RKO (cell line): ENCODE measurements around the gene DDO.

Experiments used
- DNase-seq: peaks from one replicate; pipeline ENCODE4 v3.0.0-alpha.2; 2016; ENCODE audit warnings: low spot score

The DDO gene

GRCh38 chr6:110415086-110415916 lies at the start of gene DDO:
DDO (minus strand) TSS chr6:110415575; CDS start chr6:110413462, 2,113 bp downstream.
- DNase-seq: peak; percentile 9

GRCh38 chr6:110462884-110463481 lies 47.6 kb upstream of the DDO start:
- DNase-seq: no peak

GRCh38 chr6:110461376-110461775 lies 46.0 kb upstream of the DDO start:
- DNase-seq: no peak

- DNase-seq: no peak
Measured at GRCh38 chr6:110459137-110459536, 43.8 kb upstream of the DDO start.

- no peak for DNase-seq
Measured at GRCh38 chr6:110458476-110458875, 43.1 kb upstream of the DDO start.

- DNase-seq: peak; percentile 61
Measured at GRCh38 chr6:110457567-110458175, 42.3 kb upstream of the DDO start.

- no peak for DNase-seq
Measured at GRCh38 chr6:110456694-110457093, 41.3 kb upstream of the DDO start.

- DNase-seq: no peak
Measured at GRCh38 chr6:110449541-110449895, 34.1 kb upstream of the DDO start.

GRCh38 chr6:110448846-110449540 lies 33.6 kb upstream of the DDO start:
- no peak for DNase-seq

GRCh38 chr6:110447761-110448160 lies 32.4 kb upstream of the DDO start:
- DNase-seq: no peak

GRCh38 chr6:110446405-110446804 lies 31.0 kb upstream of the DDO start:
- DNase-seq: no peak

GRCh38 chr6:110440026-110440425 lies 24.7 kb upstream of the DDO start:
- no peak for DNase-seq

GRCh38 chr6:110439356-110439755 lies 24.0 kb upstream of the DDO start:
- DNase-seq: no peak

GRCh38 chr6:110434961-110435602 lies 19.7 kb upstream of the DDO start:
- no peak for DNase-seq

- no peak for DNase-seq
Measured at GRCh38 chr6:110432285-110432900, 17.0 kb upstream of the DDO start.

GRCh38 chr6:110430741-110431140 lies 15.4 kb upstream of the DDO start:
- DNase-seq: no peak

GRCh38 chr6:110430236-110430635 lies 14.9 kb upstream of the DDO start:
- DNase-seq: no peak

GRCh38 chr6:110428153-110428552 lies 12.8 kb upstream of the DDO start:
- DNase-seq: no peak

GRCh38 chr6:110425816-110426215 lies 10.4 kb upstream of the DDO start:
- DNase-seq: no peak

- no peak for DNase-seq
Measured at GRCh38 chr6:110422444-110422822, 7.1 kb upstream of the DDO start.

GRCh38 chr6:110421749-110422443 lies 6.5 kb upstream of the DDO start:
- DNase-seq: no peak
